OCI-LY7 (cell line): Measurements from ENCODE around the gene S100A4. TPM values are rescaled to one million over a fixed set of nuclear protein-coding genes. Genes with fewer than 3 reads are reported as not detected.

ENCODE experiments used
- BruUV-seq: library from RNA; stranded (reverse); fragments of 400-500 nt; replicated peaks from 2 replicates; lab custom pipeline; 2021; lab: Mats Ljungman, UMichigan
- CTCF ChIA-PET: fragments of 300-600 bp; sonication (Branson Sonifier 250); formaldehyde crosslinking; loops from one replicate; lab custom pipeline; 2022; ENCODE audit warnings: antibody characterized with exemption; ENCODE audit not compliant: unreplicated experiment; lab: Charles Lee
- POLR2A ChIA-PET: fragments of 300-600 bp; sonication (Branson Sonifier 250); formaldehyde crosslinking; loops from one replicate; lab custom pipeline; 2022; ENCODE audit warnings: antibody characterized with exemption; lab: Charles Lee
- DNase-seq: peaks from one replicate; pipeline ENCODE4 v3.0.0-alpha.2; 2015; ENCODE audit warnings: low spot score
- H2AFZ ChIP-seq: fragments of 200-600 bp; sonication (generic), shearing (Covaris generic); 2 replicates; pipeline ENCODE4 v1.6.1; 2014; ENCODE audit warnings: mild to moderate bottlenecking, antibody characterized with exemption, low read length, moderate library complexity
- H3K27ac ChIP-seq: fragments of 200-600 bp; sonication (generic); 2 replicates; pipeline ENCODE4 v1.5.1; 2014; ENCODE audit warnings: mixed run types, low read depth, mild to moderate bottlenecking, moderate library complexity, low read length, inconsistent platforms; ENCODE audit not compliant: poor library complexity, severe bottlenecking
- H3K36me3 ChIP-seq: fragments of 200-600 bp; sonication (generic); 2 replicates; pipeline ENCODE4 v1.6.1; 2014; ENCODE audit warnings: mild to moderate bottlenecking, antibody characterized with exemption, low read length, moderate library complexity, mixed read lengths; ENCODE audit not compliant: insufficient read depth
- H3K4me1 ChIP-seq: fragments of 200-600 bp; sonication (generic); 2 replicates; pipeline ENCODE4 v1.5.1; 2014; ENCODE audit warnings: mild to moderate bottlenecking, low read length; ENCODE audit not compliant: insufficient read depth, poor library complexity, severe bottlenecking
- H3K4me2 ChIP-seq: fragments of 200-600 bp; sonication (generic); 2 replicates; pipeline ENCODE4 v1.6.1; 2014; ENCODE audit warnings: mild to moderate bottlenecking, low read length
- H3K4me3 ChIP-seq: fragments of 200-600 bp; sonication (generic); 2 replicates; pipeline ENCODE4 v1.5.1; 2014; ENCODE audit warnings: mild to moderate bottlenecking, low read depth, low read length; ENCODE audit not compliant: poor library complexity, severe bottlenecking
- H3K79me2 ChIP-seq: fragments of 200-600 bp; sonication (generic); 2 replicates; pipeline ENCODE4 v1.6.1; 2016; ENCODE audit warnings: low read depth, mild to moderate bottlenecking, low read length, moderate library complexity, mixed read lengths; ENCODE audit not compliant: insufficient read depth
- H3K9me2 ChIP-seq: fragments of 200-600 bp; sonication (generic); 2 replicates; pipeline ENCODE4 v1.6.1; 2016; ENCODE audit warnings: mild to moderate bottlenecking, low read length, mixed read lengths; ENCODE audit not compliant: insufficient read depth
- H3K9me3 ChIP-seq: fragments of 200-600 bp; sonication (generic); 2 replicates; pipeline ENCODE4 v1.6.1; 2014; ENCODE audit warnings: mild to moderate bottlenecking, mixed run types, low read length, mixed read lengths
- H4K20me1 ChIP-seq: fragments of 200-600 bp; sonication (generic); 2 replicates; pipeline ENCODE4 v1.6.1; 2014; ENCODE audit warnings: mild to moderate bottlenecking, antibody characterized with exemption, low read length, moderate library complexity, mixed read lengths; ENCODE audit not compliant: insufficient read depth
- EZH2phosphoT487 ChIP-seq: fragments of 200-600 bp; sonication (generic); IDR thresholded peaks from 2 replicates; pipeline ENCODE4 v1.6.1; 2018; ENCODE audit warnings: low read depth, borderline replicate concordance, mild to moderate bottlenecking, mixed run types, antibody characterized with exemption, low read length, moderate library complexity, mixed read lengths
- intact Hi-C: fragments of 100-400 bp; cut with micrococcal nuclease; formaldehyde crosslinking; loops from one replicate; pipeline ENCODE4 v1.10.0; 2022; ENCODE audit not compliant: unreplicated experiment
- total RNA-seq, 2 experiments: library from RNA; depleted of rRNA in 1 of 2; stranded (reverse); fragments of >200 nt in 1 of 2; shearing (Covaris generic) in 1 of 2; gene quantifications; 2 replicates each; pipeline ENCODE4 v1.2.3, GENCODE V29; 2014 to 2022
- TF ChIP-seq, protein P1 (sequence below): fragments of 200-600 bp; sonication (generic); conservative IDR thresholded peaks from 2 replicates; pipeline ENCODE4 v1.5.1; 2014; ENCODE audit warnings: mild to moderate bottlenecking, antibody characterized with exemption, low read length, moderate library complexity, mixed read lengths

Gene S100A4
- total RNA-seq, 2 experiments from 2014 or later = 1.6 to 1.9 TPM

DNA sequence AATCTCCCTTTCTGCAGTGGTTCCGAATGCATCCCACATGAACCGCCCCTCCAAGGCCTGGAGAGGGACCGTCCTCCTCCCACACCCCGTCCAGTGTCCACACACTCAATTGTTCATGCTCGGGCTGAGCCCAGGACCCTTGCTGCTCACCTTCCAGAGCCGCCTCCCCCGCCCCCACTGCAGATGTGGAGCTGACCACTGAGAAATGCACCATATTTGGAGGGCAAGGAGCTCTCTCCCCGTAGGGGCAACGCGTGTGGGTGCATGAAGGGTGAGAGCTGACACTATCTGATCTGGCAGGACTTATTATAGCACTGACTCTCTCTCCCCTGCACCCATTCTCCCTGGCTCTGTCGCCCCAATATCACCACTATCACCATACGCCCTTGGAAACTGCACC lies 7.5 kb upstream of the S100A4 start:
- H3K4me1 ChIP-seq = no peaks in the 10 kb centered on the region
- TF ChIP-seq, protein P1, sequence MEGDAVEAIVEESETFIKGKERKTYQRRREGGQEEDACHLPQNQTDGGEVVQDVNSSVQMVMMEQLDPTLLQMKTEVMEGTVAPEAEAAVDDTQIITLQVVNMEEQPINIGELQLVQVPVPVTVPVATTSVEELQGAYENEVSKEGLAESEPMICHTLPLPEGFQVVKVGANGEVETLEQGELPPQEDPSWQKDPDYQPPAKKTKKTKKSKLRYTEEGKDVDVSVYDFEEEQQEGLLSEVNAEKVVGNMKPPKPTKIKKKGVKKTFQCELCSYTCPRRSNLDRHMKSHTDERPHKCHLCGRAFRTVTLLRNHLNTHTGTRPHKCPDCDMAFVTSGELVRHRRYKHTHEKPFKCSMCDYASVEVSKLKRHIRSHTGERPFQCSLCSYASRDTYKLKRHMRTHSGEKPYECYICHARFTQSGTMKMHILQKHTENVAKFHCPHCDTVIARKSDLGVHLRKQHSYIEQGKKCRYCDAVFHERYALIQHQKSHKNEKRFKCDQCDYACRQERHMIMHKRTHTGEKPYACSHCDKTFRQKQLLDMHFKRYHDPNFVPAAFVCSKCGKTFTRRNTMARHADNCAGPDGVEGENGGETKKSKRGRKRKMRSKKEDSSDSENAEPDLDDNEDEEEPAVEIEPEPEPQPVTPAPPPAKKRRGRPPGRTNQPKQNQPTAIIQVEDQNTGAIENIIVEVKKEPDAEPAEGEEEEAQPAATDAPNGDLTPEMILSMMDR = no peak
- TF ChIP-seq EZH2phosphoT487 = no peak
- H3K27ac ChIP-seq = no peak overlapping the region
- H4K20me1 ChIP-seq = no peaks in the 10 kb centered on the region
- H3K79me2 ChIP-seq = no peaks in the 10 kb centered on the region
- H3K4me3 ChIP-seq = no peak overlapping the region
- ChIA-PET POLR2A (interaction anchor here (0.6 kb wide), 1 partner anchor 49 kb away, joined by 3 read pairs; no protein-coding TSS in a partner anchor), CTCF (no interaction called here)
- no peaks in the 10 kb centered on the region for H3K36me3 ChIP-seq
- BruUV-seq = no TSS peak
- H3K9me2 ChIP-seq = no peaks in the 10 kb centered on the region
- intact Hi-C loops = no loop called here
- DNase-seq = no peak
- no peak overlapping the region for H3K4me2 ChIP-seq
- no peak overlapping the region for H2AFZ ChIP-seq
- no peaks in the 10 kb centered on the region for H3K9me3 ChIP-seq

DNA sequence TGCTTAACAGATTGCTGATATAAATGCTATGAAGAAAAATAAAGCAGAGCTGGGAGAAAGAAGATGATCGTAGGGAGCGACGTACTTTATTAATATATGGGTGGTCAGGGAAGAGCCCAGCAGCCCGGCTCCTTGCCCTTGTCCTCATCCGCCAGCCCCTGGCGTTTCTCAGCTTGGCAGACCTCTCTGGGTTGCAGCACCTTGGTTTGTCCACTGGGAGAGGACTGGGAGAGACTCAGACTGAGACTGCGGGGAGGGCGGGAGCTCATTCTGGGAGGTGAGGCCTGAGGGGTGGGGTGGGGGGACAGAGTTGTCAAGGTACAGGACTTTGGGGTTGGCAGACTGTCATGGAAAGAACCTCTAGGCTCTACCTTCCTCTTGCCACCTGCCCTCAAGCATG lies 6.7 kb upstream of the S100A4 start:
- intact Hi-C loops = no loop called here
- BruUV-seq = no TSS peak
- Histone ChIP-seq H3K4me1 (no peaks in the 10 kb centered on the region), H2AFZ (no peak overlapping the region), H3K79me2 (no peaks in the 10 kb centered on the region), H3K9me3 (no peaks in the 10 kb centered on the region), H3K36me3 (no peaks in the 10 kb centered on the region), H3K27ac (no peak overlapping the region), H3K9me2 (no peaks in the 10 kb centered on the region), H3K4me2 (no peak overlapping the region), H4K20me1 (no peaks in the 10 kb centered on the region), H3K4me3 (no peak overlapping the region)
- DNase-seq = no peak
- ChIA-PET CTCF (interaction anchor here (0.5 to 0.6 kb wide), 2 partner anchors 99 to 594 kb away, joined by 4 read pairs; no protein-coding TSS in a partner anchor), POLR2A (no interaction called here)
- TF ChIP-seq, protein P1 = no peak
- TF ChIP-seq EZH2phosphoT487 = no peak

DNA sequence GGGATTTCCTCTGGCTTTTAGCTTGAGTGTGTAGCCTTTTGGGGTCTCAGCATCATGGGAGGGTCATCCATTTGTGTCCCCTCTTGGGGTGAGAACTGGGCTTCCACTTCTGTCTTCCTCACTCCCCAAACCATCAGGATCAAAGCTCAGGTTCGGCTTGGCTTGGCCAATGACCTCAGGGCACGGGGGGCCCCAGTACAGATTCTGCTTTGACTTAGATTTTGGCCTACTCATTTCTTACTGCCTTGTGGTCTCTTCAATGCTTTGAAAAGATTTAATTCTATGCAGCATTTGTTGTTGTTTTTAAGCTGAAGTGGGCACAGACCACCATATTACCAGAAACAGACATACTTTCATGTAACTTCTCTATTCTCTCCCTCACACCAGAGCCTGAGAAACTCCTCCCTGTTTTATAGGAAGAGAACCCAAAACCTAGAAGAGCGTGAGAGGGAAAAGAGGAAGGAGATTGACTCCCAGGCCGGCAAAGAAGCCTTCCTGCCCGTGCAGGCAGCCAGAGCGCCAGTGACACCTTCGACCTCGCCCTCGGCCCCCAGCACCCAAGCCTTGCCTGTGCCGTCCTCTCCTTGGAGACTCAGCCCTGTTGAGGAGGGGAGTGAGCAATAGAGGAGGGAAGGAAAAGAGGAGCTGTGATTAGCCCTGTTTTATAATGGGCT lies 5.4 kb upstream of the S100A4 start:
- H3K4me2 ChIP-seq = no peak overlapping the region
- intact Hi-C loops = no loop called here
- H3K36me3 ChIP-seq = no peaks in the 10 kb centered on the region
- no peak overlapping the region for H3K27ac ChIP-seq
- TF ChIP-seq, protein P1 = no peak
- H4K20me1 ChIP-seq = no peaks in the 10 kb centered on the region
- H3K4me1 ChIP-seq = peaks cover 1% of the 10 kb centered on the region
- no peaks in the 10 kb centered on the region for H3K9me3 ChIP-seq
- no peak for DNase-seq
- ChIA-PET POLR2A (no interaction called here), CTCF (interaction anchor here (0.6 kb wide), 1 partner anchor 12 kb away, joined by 3 read pairs; no protein-coding TSS in a partner anchor)
- H3K79me2 ChIP-seq = no peaks in the 10 kb centered on the region
- H2AFZ ChIP-seq = no peak overlapping the region
- BruUV-seq = no TSS peak
- no peak overlapping the region for H3K4me3 ChIP-seq
- H3K9me2 ChIP-seq = no peaks in the 10 kb centered on the region
